DMS 273 (cell line): ENCODE results near the gene SMYD2.

Source experiments
- DNase-seq: peaks from one replicate; lab custom pipeline; 2025; ENCODE audit not compliant: unreplicated experiment; lab: John Stamatoyannopoulos, UW

The SMYD2 gene

GRCh38 chr1:214327514-214327913 is 46.6 kb downstream of the SMYD2 start:
- DNase-seq: no peak

- peak; percentile 83 for DNase-seq
Observed at GRCh38 chr1:214328770-214329469, 48.0 kb downstream of the SMYD2 start.

- no peak for DNase-seq
Observed at GRCh38 chr1:214329470-214330220, 48.7 kb downstream of the SMYD2 start.

- no peak for DNase-seq
Observed at GRCh38 chr1:214330222-214330621, 49.3 kb downstream of the SMYD2 start.

GRCh38 chr1:214330715-214331114 is 49.8 kb downstream of the SMYD2 start:
- DNase-seq: no peak

GRCh38 chr1:214331180-214331579 is 50.2 kb downstream of the SMYD2 start:
- DNase-seq: no peak

- DNase-seq: peak; percentile 75
Observed at GRCh38 chr1:214331827-214332423, 51.0 kb downstream of the SMYD2 start.

- DNase-seq: peak; percentile 68
Observed at GRCh38 chr1:214332946-214333798, 52.2 kb downstream of the SMYD2 start.

GRCh38 chr1:214335567-214335966 is 54.6 kb downstream of the SMYD2 start:
- DNase-seq: no peak

- no peak for DNase-seq
Observed at GRCh38 chr1:214337015-214337414, 56.1 kb downstream of the SMYD2 start.

- no peak for DNase-seq
Observed at GRCh38 chr1:214337511-214337910, 56.6 kb downstream of the SMYD2 start.

- DNase-seq: no peak
Observed at GRCh38 chr1:214338212-214338611, 57.3 kb downstream of the SMYD2 start.

GRCh38 chr1:214341459-214341858 is 60.5 kb downstream of the SMYD2 start:
- no peak for DNase-seq

GRCh38 chr1:214341932-214342331 is 61.0 kb downstream of the SMYD2 start:
- DNase-seq: no peak

GRCh38 chr1:214342525-214342924 is 61.6 kb downstream of the SMYD2 start:
- peak; percentile 12 for DNase-seq

GRCh38 chr1:214344897-214345296 is 63.9 kb downstream of the SMYD2 start:
- DNase-seq: no peak

GRCh38 chr1:214349008-214349407 is 68.0 kb downstream of the SMYD2 start:
- no peak for DNase-seq

- no peak for DNase-seq
Observed at GRCh38 chr1:214349781-214350180, 68.8 kb downstream of the SMYD2 start.

GRCh38 chr1:214351551-214352277 is 70.8 kb downstream of the SMYD2 start:
- DNase-seq: no peak

GRCh38 chr1:214352838-214353237 is 71.9 kb downstream of the SMYD2 start:
- no peak for DNase-seq
